Epithelial cell of proximal tubule (primary cell): ENCODE measurements around the gene GIMD1. TPM values are rescaled to one million over a fixed set of nuclear protein-coding genes. Genes with fewer than 3 reads are reported as not detected.
A peak's percentile ranks its signal among the peaks of the same experiment; 100 is the strongest.

ENCODE experiments used
- DNase-seq: peaks from one replicate; pipeline ENCODE4 v3.0.0-alpha.2; 2011; ENCODE audit warnings: low read depth
- H3K4me3 ChIP-seq: 2 replicates; pipeline ENCODE4 v1.5.1; 2011; ENCODE audit warnings: low read depth, mild to moderate bottlenecking, low read length
- total RNA-seq: library from RNA; depleted of rRNA; stranded (reverse); fragments of >200 nt; gene quantifications from 2 replicates; pipeline ENCODE4 v1.2.3, GENCODE V29; 2015
- TF ChIP-seq, protein P1 (sequence below): conservative IDR thresholded peaks from 2 replicates; pipeline ENCODE4 v1.5.1; 2012; ENCODE audit warnings: low read depth, mild to moderate bottlenecking, low read length

The GIMD1 gene
- total RNA-seq, 1 donor from 2014 or later = not detected

- no peak for DNase-seq
- TF ChIP-seq, protein P1, sequence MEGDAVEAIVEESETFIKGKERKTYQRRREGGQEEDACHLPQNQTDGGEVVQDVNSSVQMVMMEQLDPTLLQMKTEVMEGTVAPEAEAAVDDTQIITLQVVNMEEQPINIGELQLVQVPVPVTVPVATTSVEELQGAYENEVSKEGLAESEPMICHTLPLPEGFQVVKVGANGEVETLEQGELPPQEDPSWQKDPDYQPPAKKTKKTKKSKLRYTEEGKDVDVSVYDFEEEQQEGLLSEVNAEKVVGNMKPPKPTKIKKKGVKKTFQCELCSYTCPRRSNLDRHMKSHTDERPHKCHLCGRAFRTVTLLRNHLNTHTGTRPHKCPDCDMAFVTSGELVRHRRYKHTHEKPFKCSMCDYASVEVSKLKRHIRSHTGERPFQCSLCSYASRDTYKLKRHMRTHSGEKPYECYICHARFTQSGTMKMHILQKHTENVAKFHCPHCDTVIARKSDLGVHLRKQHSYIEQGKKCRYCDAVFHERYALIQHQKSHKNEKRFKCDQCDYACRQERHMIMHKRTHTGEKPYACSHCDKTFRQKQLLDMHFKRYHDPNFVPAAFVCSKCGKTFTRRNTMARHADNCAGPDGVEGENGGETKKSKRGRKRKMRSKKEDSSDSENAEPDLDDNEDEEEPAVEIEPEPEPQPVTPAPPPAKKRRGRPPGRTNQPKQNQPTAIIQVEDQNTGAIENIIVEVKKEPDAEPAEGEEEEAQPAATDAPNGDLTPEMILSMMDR = no peak
- H3K4me3 ChIP-seq = peak overlapping the region; percentile 94
Measured at GRCh38 chr4:106314960-106315359, 53.6 kb downstream of the GIMD1 start.

GRCh38 chr4:106312997-106313522 lies 55.5 kb downstream of the GIMD1 start:
- TF ChIP-seq, protein P1 = no peak
- DNase-seq = no peak
- no peak overlapping the region for H3K4me3 ChIP-seq

GRCh38 chr4:106312377-106312776 lies 56.2 kb downstream of the GIMD1 start:
- TF ChIP-seq, protein P1 = no peak
- DNase-seq = no peak
- no peak overlapping the region for H3K4me3 ChIP-seq

Other genes with a start within 250 kb of the GIMD1 start
- gene TBCK, start 52.6 kb downstream of the GIMD1 start, total RNA-seq = 11.8 and 20.8 TPM in 2 replicates
- 25.0 and 34.2 TPM in 2 replicates for gene AIMP1, start 52.2 kb downstream of the GIMD1 start, total RNA-seq